Transverse colon (tissue), 4 donors: ENCODE measurements around the gene CANX. TPM values are rescaled to one million over a fixed set of nuclear protein-coding genes. Genes with fewer than 3 reads are reported as not detected.
"Not testable (repeated sequence)": the region's sequence is repeated elsewhere in the genome, so short reads cannot be mapped to it uniquely, and the experiment has no call there.

Source experiments
- DNase-seq: peaks from one replicate; pipeline ENCODE4 v3.0.0-alpha.2; 2019
- H3K27ac ChIP-seq, 4 donors: fragments of 200-600 bp; sonication (generic); 2 replicates each; pipeline ENCODE4 v1.5.1; 2016 to 2018; ENCODE audit warnings: inconsistent platforms in 4 of 4
- H3K27me3 ChIP-seq: fragments of 200-600 bp; sonication (generic); 2 replicates; pipeline ENCODE4 v1.5.1; 2017; ENCODE audit warnings: inconsistent platforms
- H3K36me3 ChIP-seq, 4 donors: fragments of 200-600 bp; sonication (generic); 2 replicates each; pipeline ENCODE4 v1.5.1; 2017 to 2019; ENCODE audit warnings: inconsistent platforms in 4 of 4
- H3K4me1 ChIP-seq, 4 donors: fragments of 200-600 bp; sonication (generic); 2 replicates each; pipeline ENCODE4 v1.5.1; 2017 to 2020; ENCODE audit warnings: inconsistent platforms in 4 of 4
- H3K4me3 ChIP-seq, 4 donors: fragments of 200-600 bp; sonication (generic); 1 replicate in 1 of 4; 2 replicates in 3 of 4; pipeline versions ENCODE4 v1.5.1 to v1.6.1; 2017 to 2019; ENCODE audit warnings: inconsistent platforms in 4 of 4
- H3K9me3 ChIP-seq, 2 donors: fragments of 200-600 bp; sonication (generic); 2 replicates each; pipeline ENCODE4 v1.5.1; 2017 to 2019; ENCODE audit warnings: inconsistent platforms in 2 of 2
- CTCF ChIP-seq, 5 experiments: fragments of 200-600 bp in 3 of 5; fragments of 450-650 bp in 2 of 5; sonication (generic) in 3 of 5; IDR thresholded peaks; 1 replicate in 2 of 5; 2 replicates in 3 of 5; pipeline ENCODE4 v1.5.1; 2016 to 2017; ENCODE audit warnings: antibody characterized with exemption in 5 of 5, inconsistent platforms in 3 of 5, mild to moderate bottlenecking in 2 of 5, moderate library complexity in 1 of 5
- EP300 ChIP-seq: sonication (generic); formaldehyde crosslinking; IDR thresholded peaks from one replicate; pipeline ENCODE4 v1.6.1; 2017; ENCODE audit warnings: antibody characterized with exemption, low read depth
- POLR2A ChIP-seq: fragments of 450-650 bp; IDR thresholded peaks from one replicate; pipeline ENCODE4 v1.6.1; 2016; ENCODE audit warnings: antibody characterized with exemption, mild to moderate bottlenecking, moderate library complexity
- POLR2AphosphoS5 ChIP-seq, 3 donors: sonication (generic); formaldehyde crosslinking; IDR thresholded peaks; one replicate each; pipeline ENCODE4 v1.6.1; 2016; ENCODE audit warnings: antibody characterized with exemption in 3 of 3
- WGBS, 2 donors: methylation state at CpG; one replicate each; pipeline ENCODE4 v1.1.5; 2018; ENCODE audit warnings: low coverage in 1 of 2; 5-methylcytosine and 5-hydroxymethylcytosine counted together
- in situ Hi-C, 4 donors: fragments of 200-750 bp; cut with MboI; loops; one replicate each; pipeline versions ENCODE4 v1.15.0 to v1.15.1; 2017; ENCODE audit warnings: low sequenced_read_pairs in 3 of 4, low pct_ligation_motif_present in 1 of 4, low pct_unique_long_range_greater_than_20kb in 1 of 4
- intact Hi-C: fragments of 100-400 bp; cut with DNase I; formaldehyde crosslinking; loops from one replicate; pipeline ENCODE4 v1.15.1; 2023; ENCODE audit warnings: low total_unique reads
- total RNA-seq, 4 donors: library from RNA; depleted of rRNA; stranded (reverse); fragments of >200 nt; gene quantifications; one replicate each; pipeline ENCODE4 v1.1.0, GENCODE V29; 2016

CANX gene
- total RNA-seq, 4 donors from 2014 or later: 124 to 398 (median 270) TPM

GRCh38 chr5:179680014-179680779 lies 18.6 kb upstream of the CANX start:
- intact Hi-C loops (no loop called here), in situ Hi-C loops (no loop called here)
- Histone ChIP-seq H3K4me3 (no peak overlapping the region), H3K9me3 (no peaks in the 10 kb centered on the region), H3K36me3 (no peaks in the 10 kb centered on the region), H3K27ac (no peak overlapping the region), H3K27me3 (no peaks in the 10 kb centered on the region), H3K4me1 (peaks cover 5 to 26% (median 16%) of the 10 kb centered on the region in 4 donors)
- WGBS, 2 donors: 88 to 90% methylated on average over 2 to 9 of the region's 9 CpGs
- no peak for TF ChIP-seq EP300
- TF ChIP-seq POLR2AphosphoS5 (IDR thresholded peaks at IDR 0.05): no peak
- no peak for TF ChIP-seq CTCF (IDR thresholded peaks at IDR 0.05)
- no peak for TF ChIP-seq POLR2A
- DNase-seq: no peak

- intact Hi-C loops: no loop called here
- Histone ChIP-seq H3K36me3 (no peaks in the 10 kb centered on the region), H3K9me3 (no peaks in the 10 kb centered on the region), H3K27me3 (no peaks in the 10 kb centered on the region), H3K27ac (no peak within 1 kb of the TSS), H3K4me1 (peaks cover 5 to 26% (median 16%) of the 10 kb centered on the region in 4 donors), H3K4me3 (no peak within 1 kb of the TSS)
- no peak for TF ChIP-seq POLR2A
- TF ChIP-seq POLR2AphosphoS5 (IDR thresholded peaks at IDR 0.05): no peak
- TF ChIP-seq EP300: no peak
- no peak for TF ChIP-seq CTCF (IDR thresholded peaks at IDR 0.05)
- 95 to 100% methylated on average over 1 to 5 of the region's 5 CpGs for WGBS, 2 donors
- no peak for DNase-seq
- in situ Hi-C loops: no loop called here
These were observed 17.9 kb upstream of the CANX start, which contains the start of gene CBY3 for GRCh38 chr5:179680780-179681401. CBY3 (minus strand) TSS chr5:179681034; CDS start chr5:179680918, 116 bp downstream.

- H3K4me1 ChIP-seq, intact Hi-C loops, H3K4me3 ChIP-seq, in situ Hi-C loops, H3K9me3 ChIP-seq, H3K36me3 ChIP-seq, H3K27ac ChIP-seq, H3K27me3 ChIP-seq, DNase-seq: not testable (repeated sequence)
- WGBS, 2 donors: 92 to 93% methylated on average over 8 to 9 of the region's 9 CpGs
These were observed 9.6 kb upstream of the CANX start for GRCh38 chr5:179689212-179689611.

- no peaks in the 10 kb centered on the region for H3K9me3 ChIP-seq
- TF ChIP-seq CTCF (IDR thresholded peaks at IDR 0.05) (no peak), POLR2AphosphoS5 (IDR thresholded peaks at IDR 0.05) (no peak), EP300 (no peak), POLR2A (no peak)
- H3K4me3 ChIP-seq: no peak overlapping the region
- no peaks in the 10 kb centered on the region for H3K36me3 ChIP-seq
- intact Hi-C loops: no loop called here
- in situ Hi-C loops: no loop called here
- H3K27me3 ChIP-seq: no peaks in the 10 kb centered on the region
- H3K27ac ChIP-seq: no peak overlapping the region
- 86 to 100% methylated on average over 1 to 6 of the region's 6 CpGs for WGBS, 2 donors
- H3K4me1 ChIP-seq: peaks cover 13 to 22% (median 19%) of the 10 kb centered on the region in 4 donors
- no peak for DNase-seq
These were observed 4.2 kb upstream of the CANX start for GRCh38 chr5:179694561-179694960.
